SK-N-MC (cell line): ENCODE results near the gene VSTM1.

ENCODE experiments used
- EZH2 ChIP-seq: fragments of 200-600 bp; sonication (generic); IDR thresholded peaks from one replicate; pipeline ENCODE4 v1.6.1; 2017; ENCODE audit warnings: antibody characterized with exemption
- POLR2AphosphoS5 ChIP-seq: IDR thresholded peaks from 2 replicates; pipeline ENCODE4 v1.6.1; 2012; ENCODE audit warnings: mild to moderate bottlenecking, low read depth, low read length, borderline replicate concordance

DNA sequence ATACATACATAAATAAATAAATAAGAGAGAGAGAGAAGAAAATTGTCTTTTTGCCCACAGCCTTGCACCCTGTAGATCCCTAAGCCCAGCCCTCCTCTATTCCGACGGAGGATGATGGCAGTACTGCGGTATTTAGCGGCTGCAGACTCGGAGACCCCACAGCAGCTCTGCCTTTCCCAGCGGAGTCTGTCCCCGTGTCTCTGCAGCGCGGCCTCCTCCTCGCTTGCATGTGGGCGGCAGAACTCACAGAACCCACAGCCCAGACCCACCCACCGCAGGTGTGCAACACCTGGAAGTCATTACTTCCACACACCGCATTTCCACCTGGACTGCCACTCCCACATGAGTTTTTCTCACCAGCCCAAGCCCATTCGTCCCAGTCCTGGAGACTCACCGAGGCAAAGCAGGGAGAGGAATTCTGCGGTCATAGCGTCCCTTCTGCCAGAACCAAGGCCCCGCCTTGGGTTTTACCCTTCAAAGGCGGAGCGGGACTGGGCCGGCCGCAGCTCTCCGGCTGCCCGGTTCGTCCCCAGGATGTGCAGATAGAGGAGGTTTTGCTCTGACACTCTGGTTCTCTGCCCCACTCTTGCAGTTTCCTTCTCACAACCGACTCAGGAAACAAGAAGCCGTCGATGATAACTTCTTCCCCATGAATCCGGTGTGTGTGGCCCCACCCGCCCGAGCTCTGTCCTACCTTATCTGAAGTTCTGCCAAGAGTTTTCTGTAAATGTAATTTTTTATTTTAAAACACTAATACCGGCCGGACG, at the start of gene VSTM1:
- TF ChIP-seq POLR2AphosphoS5 (no peak), EZH2 (no peak)
